H9 (cell line): Measurements from ENCODE around the gene PPP1R14B. TPM values are rescaled to one million over a fixed set of nuclear protein-coding genes. Genes with fewer than 3 reads are reported as not detected.
A peak's percentile ranks its signal among the peaks of the same experiment; 100 is the strongest.

ENCODE experiments used
- DNase-seq: peaks from one replicate; pipeline ENCODE4 v3.0.0-alpha.2; 2017
- H2AFZ ChIP-seq: one replicate; pipeline ENCODE4 v1.6.1; 2013; ENCODE audit warnings: mild to moderate bottlenecking, low read length, control low read depth, moderate library complexity
- H2AK5ac ChIP-seq: 2 replicates; pipeline ENCODE4 v1.6.1; 2013; ENCODE audit warnings: low read length, control low read depth, mixed read lengths; ENCODE audit not compliant: insufficient read length
- H2BK120ac ChIP-seq: one replicate; pipeline ENCODE4 v1.6.1; 2013; ENCODE audit warnings: low read depth, mild to moderate bottlenecking, low read length, control low read depth, inconsistent platforms; ENCODE audit not compliant: poor library complexity, severe bottlenecking
- H2BK12ac ChIP-seq: 2 replicates; pipeline ENCODE4 v1.6.1; 2013; ENCODE audit warnings: low read length, control low read depth, mixed read lengths, low read depth; ENCODE audit not compliant: insufficient read length
- H2BK15ac ChIP-seq: 2 replicates; pipeline ENCODE4 v1.6.1; 2013; ENCODE audit warnings: low read depth, low read length, control low read depth
- H2BK20ac ChIP-seq: one replicate; pipeline ENCODE4 v1.6.1; 2013; ENCODE audit warnings: low read depth, mild to moderate bottlenecking, low read length, control low read depth, inconsistent platforms; ENCODE audit not compliant: poor library complexity, severe bottlenecking
- H2BK5ac ChIP-seq: 2 replicates; pipeline ENCODE4 v1.6.1; 2013; ENCODE audit warnings: low read length, control low read depth, mixed read lengths; ENCODE audit not compliant: insufficient read length
- H3K14ac ChIP-seq: 2 replicates; pipeline ENCODE4 v1.6.1; 2013; ENCODE audit warnings: low read length, control low read depth; ENCODE audit not compliant: insufficient read depth
- H3K18ac ChIP-seq: 2 replicates; pipeline ENCODE4 v1.6.1; 2013; ENCODE audit warnings: low read depth, mild to moderate bottlenecking, mixed read lengths, low read length, control low read depth; ENCODE audit not compliant: insufficient read length
- H3K23ac ChIP-seq: 2 replicates; pipeline ENCODE4 v1.6.1; 2013; ENCODE audit warnings: low read length, control low read depth, mixed read lengths, low read depth; ENCODE audit not compliant: insufficient read length
- H3K23me2 ChIP-seq: 2 replicates; pipeline ENCODE4 v1.6.1; 2013; ENCODE audit warnings: low read depth, mild to moderate bottlenecking, mixed read lengths, low read length, control low read depth; ENCODE audit not compliant: insufficient read length, poor library complexity, severe bottlenecking
- H3K27ac ChIP-seq: 2 replicates; pipeline ENCODE4 v1.5.1; 2013; ENCODE audit warnings: low read length, control low read depth, mixed read lengths, low read depth; ENCODE audit not compliant: insufficient read length
- H3K27me3 ChIP-seq: 2 replicates; pipeline ENCODE4 v1.6.1; 2013; ENCODE audit warnings: low read length, control low read depth, inconsistent platforms; ENCODE audit not compliant: insufficient read depth
- H3K4ac ChIP-seq: 2 replicates; pipeline ENCODE4 v1.6.1; 2013; ENCODE audit warnings: low read depth, mild to moderate bottlenecking, control low read depth, inconsistent platforms, low read length, moderate library complexity
- H3K4me1 ChIP-seq: 2 replicates; pipeline ENCODE4 v1.6.1; 2013; ENCODE audit warnings: low read length, control low read depth, inconsistent platforms; ENCODE audit not compliant: insufficient read depth
- H3K4me2 ChIP-seq: 2 replicates; pipeline ENCODE4 v1.6.1; 2013; ENCODE audit warnings: low read length, control low read depth, mixed read lengths; ENCODE audit not compliant: insufficient read length, insufficient read depth
- H3K56ac ChIP-seq: 2 replicates; pipeline ENCODE4 v1.6.1; 2013; ENCODE audit warnings: low read depth, mild to moderate bottlenecking, mixed read lengths, low read length, control low read depth; ENCODE audit not compliant: insufficient read length
- H3K79me1 ChIP-seq: 2 replicates; pipeline ENCODE4 v1.6.1; 2013; ENCODE audit warnings: low read depth, mild to moderate bottlenecking, moderate library complexity, low read length, control low read depth, inconsistent platforms; ENCODE audit not compliant: insufficient read depth, poor library complexity, severe bottlenecking
- H3K79me2 ChIP-seq: 2 replicates; pipeline ENCODE4 v1.6.1; 2013; ENCODE audit warnings: low read length, control low read depth, inconsistent platforms; ENCODE audit not compliant: insufficient read depth
- H3K9ac ChIP-seq: 2 replicates; pipeline ENCODE4 v1.6.1; 2013; ENCODE audit warnings: low read length, control low read depth, mixed read lengths; ENCODE audit not compliant: insufficient read length; ENCODE audit errors: extremely low read depth
- H3K9me3 ChIP-seq: one replicate; pipeline ENCODE4 v1.6.1; 2013; ENCODE audit warnings: low read depth, low read length, inconsistent platforms; ENCODE audit not compliant: control insufficient read depth
- H3T11ph ChIP-seq: one replicate; pipeline ENCODE4 v1.6.1; 2013; ENCODE audit warnings: mild to moderate bottlenecking, low read length, control low read depth, inconsistent platforms
- H4K20me1 ChIP-seq: one replicate; pipeline ENCODE4 v1.6.1; 2013; ENCODE audit not compliant: control insufficient read depth, insufficient read length, insufficient read depth
- H4K5ac ChIP-seq: 2 replicates; pipeline ENCODE4 v1.6.1; 2013; ENCODE audit warnings: low read depth, mild to moderate bottlenecking, mixed read lengths, low read length, control low read depth; ENCODE audit not compliant: insufficient read length
- H4K8ac ChIP-seq: replicated peaks from 2 replicates; pipeline ENCODE4 v1.6.1; 2013; ENCODE audit warnings: low read length, control low read depth, mixed read lengths, low read depth; ENCODE audit not compliant: insufficient read length
- H4K91ac ChIP-seq: 2 replicates; pipeline ENCODE4 v1.6.1; 2013; ENCODE audit warnings: low read depth, mild to moderate bottlenecking, moderate library complexity, mixed read lengths, low read length, control low read depth; ENCODE audit not compliant: insufficient read length
- H3K27ac Mint-ChIP-seq, 3 experiments: 2 replicates in 2 of 3; 3 replicates in 1 of 3; pipeline ENCODE4 v1.8.0; 2020 to 2021; ENCODE audit warnings: mixed read lengths in 3 of 3, mild to moderate bottlenecking in 1 of 3, moderate library complexity in 1 of 3
- H3K27me3 Mint-ChIP-seq: 2 replicates; pipeline ENCODE4 v1.8.0; 2021; ENCODE audit warnings: low read depth, mild to moderate bottlenecking, moderate library complexity, mixed read lengths
- H3K36me3 Mint-ChIP-seq, 3 experiments: 2 replicates in 2 of 3; 3 replicates in 1 of 3; pipeline ENCODE4 v1.8.0; 2020 to 2021; ENCODE audit warnings: low read depth in 3 of 3, mixed read lengths in 3 of 3; ENCODE audit not compliant: insufficient read depth in 1 of 3
- H3K4me1 Mint-ChIP-seq, 2 experiments: 2 replicates each; pipeline ENCODE4 v1.8.0; 2020; ENCODE audit warnings: mixed read lengths in 2 of 2
- H3K4me3 Mint-ChIP-seq, 2 experiments: 2 replicates in 1 of 2; 3 replicates in 1 of 2; pipeline ENCODE4 v1.8.0; 2020 to 2021; ENCODE audit warnings: mild to moderate bottlenecking in 2 of 2, mixed read lengths in 2 of 2, moderate library complexity in 1 of 2
- H3K9me3 Mint-ChIP-seq, 2 experiments: 2 replicates in 1 of 2; 3 replicates in 1 of 2; pipeline ENCODE4 v1.8.0; 2020; ENCODE audit warnings: mild to moderate bottlenecking in 2 of 2, mixed read lengths in 2 of 2, moderate library complexity in 1 of 2
- CTCF ChIP-seq: fragments of 200-600 bp; sonication (generic); conservative IDR thresholded peaks from 3 replicates; pipeline ENCODE4 v1.8.0; 2021; ENCODE audit warnings: antibody characterized with exemption, mild to moderate bottlenecking
- WGBS: extraction: QIAGEN DNeasy Blood & Tissue Kit; methylation state at CpG from one replicate; pipeline ENCODE4 v1.1.7; 2013; ENCODE audit warnings: missing lambda C conversion rate, low lambda C conversion rate, mixed read lengths; ENCODE audit not compliant: insufficient read length; ENCODE audit errors: extremely low coverage; 5-methylcytosine and 5-hydroxymethylcytosine counted together
- total RNA-seq: library from RNA; stranded (reverse); gene quantifications from 2 replicates; pipeline ENCODE4 v1.2.1, GENCODE V29; 2021

Gene PPP1R14B
- total RNA-seq, 1 experiment from 2014 or later = 358 TPM

- H3K27me3 Mint-ChIP-seq = no peaks in the 10 kb centered on the region
- Histone ChIP-seq H3K56ac (no peak overlapping the region), H3K23me2 (peaks cover 16% of the 10 kb centered on the region), H4K5ac (no peak overlapping the region), H3K23ac (no peak overlapping the region), H4K8ac (no peak overlapping the region), H4K20me1 (no peaks in the 10 kb centered on the region), H3K27ac (no peak overlapping the region), H3K9ac (no peak overlapping the region), H3T11ph (no peak overlapping the region), H2BK120ac (no peak overlapping the region), H3K18ac (no peak overlapping the region), H3K79me2 (no peaks in the 10 kb centered on the region; the same call in 1 of the 2 replicates), H3K79me1 (peaks cover 3% of the 10 kb centered on the region), H3K27me3 (no peaks in the 10 kb centered on the region), H4K91ac (no peak overlapping the region), H3K14ac (no peak overlapping the region), H2BK20ac (no peak overlapping the region), H2BK5ac (no peak overlapping the region), H2AK5ac (no peak overlapping the region), H2BK12ac (no peak overlapping the region), H3K4me1 (peaks cover 9% of the 10 kb centered on the region; the same call in 1 of the 2 replicates), H2BK15ac (no peak overlapping the region), H3K9me3 (no peaks in the 10 kb centered on the region), H2AFZ (no peak overlapping the region), H3K4me2 (peak overlapping the region; percentile 19), H3K4ac (no peak overlapping the region)
- no CpG with 5 or more reads among the region's 8 CpGs for whole genome bisulfite sequencing
- TF ChIP-seq CTCF = no peak
- DNase-seq = no peak
- H3K9me3 Mint-ChIP-seq = no peaks in the 10 kb centered on the region
- H3K4me1 Mint-ChIP-seq = peaks cover 30 to 40% of the 10 kb centered on the region in 2 experiments
- H3K36me3 Mint-ChIP-seq = peaks cover 20 to 39% (median 32%) of the 10 kb centered on the region in 3 experiments; a peak in 6 of 7 replicates
- no peak overlapping the region for H3K27ac Mint-ChIP-seq
- peak overlapping the region; percentile 85 to 98 for H3K4me3 Mint-ChIP-seq
These were observed 6.3 kb upstream of the PPP1R14B start for GRCh38 chr11:64253043-64253442.
